NCI-H1048 (cell line): Measurements from ENCODE around the gene EPB41L3.

Source experiments
- DNase-seq: peaks from one replicate; lab custom pipeline; 2025; lab: John Stamatoyannopoulos, UW

EPB41L3 gene

GRCh38 chr18:5413447-5413846 is 130.3 kb downstream of the EPB41L3 start:
- DNase-seq: no peak

- DNase-seq: no peak
Measured at GRCh38 chr18:5410582-5410981, 133.2 kb downstream of the EPB41L3 start.

- no peak for DNase-seq
Measured at GRCh38 chr18:5398269-5398668, 145.5 kb downstream of the EPB41L3 start.

GRCh38 chr18:5397102-5397501 is 146.7 kb downstream of the EPB41L3 start:
- DNase-seq: no peak

- no peak for DNase-seq
Measured at GRCh38 chr18:5395860-5396448, 147.8 kb downstream of the EPB41L3 start.

GRCh38 chr18:5393779-5394178 is 150.0 kb downstream of the EPB41L3 start:
- no peak for DNase-seq

GRCh38 chr18:5391409-5391808 is 152.4 kb downstream of the EPB41L3 start:
- DNase-seq: no peak

GRCh38 chr18:5389356-5389755 is 154.4 kb downstream of the EPB41L3 start:
- no peak for DNase-seq

- no peak for DNase-seq
Measured at GRCh38 chr18:5388896-5389295, 154.9 kb downstream of the EPB41L3 start.

GRCh38 chr18:5380586-5380985 is 163.2 kb downstream of the EPB41L3 start:
- DNase-seq: no peak

GRCh38 chr18:5376986-5377385 is 166.8 kb downstream of the EPB41L3 start:
- DNase-seq: no peak

GRCh38 chr18:5370332-5370731 is 173.5 kb downstream of the EPB41L3 start:
- DNase-seq: no peak

GRCh38 chr18:5369513-5369912 is 174.3 kb downstream of the EPB41L3 start:
- DNase-seq: no peak

- peak; percentile 14 for DNase-seq
Measured at GRCh38 chr18:5365443-5365842, 178.4 kb downstream of the EPB41L3 start.

GRCh38 chr18:5350636-5351035 is 193.2 kb downstream of the EPB41L3 start:
- no peak for DNase-seq
